CD4-positive, alpha-beta T cell treated with Interleukin-17A for 4 hours (primary cell): ENCODE results near the gene LRRC66.

Experiments used
- DNase-seq: peaks from one replicate; pipeline ENCODE4 v3.0.0-alpha.2; 2020; ENCODE audit warnings: mixed read lengths

LRRC66 gene

DNA sequence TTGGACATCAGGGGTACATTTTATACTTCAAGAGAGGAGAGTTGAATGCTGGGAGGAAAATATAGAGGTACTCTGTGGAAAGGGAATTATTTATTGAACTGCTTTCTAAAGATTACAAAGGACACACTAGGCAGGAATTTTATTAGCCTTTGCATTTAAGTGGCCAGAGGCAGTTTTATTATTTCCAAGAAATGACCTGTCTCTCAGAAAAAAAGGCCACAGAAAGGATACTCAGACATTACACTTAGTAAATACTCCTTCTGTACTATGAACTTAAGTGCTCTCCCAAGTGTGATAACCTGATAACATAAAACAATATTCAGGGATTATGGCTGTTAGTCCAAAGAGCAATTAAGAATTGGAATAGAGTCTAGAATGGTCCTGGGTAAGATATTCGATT, 7.5 kb downstream of the LRRC66 start:
- DNase-seq = no peak

DNA sequence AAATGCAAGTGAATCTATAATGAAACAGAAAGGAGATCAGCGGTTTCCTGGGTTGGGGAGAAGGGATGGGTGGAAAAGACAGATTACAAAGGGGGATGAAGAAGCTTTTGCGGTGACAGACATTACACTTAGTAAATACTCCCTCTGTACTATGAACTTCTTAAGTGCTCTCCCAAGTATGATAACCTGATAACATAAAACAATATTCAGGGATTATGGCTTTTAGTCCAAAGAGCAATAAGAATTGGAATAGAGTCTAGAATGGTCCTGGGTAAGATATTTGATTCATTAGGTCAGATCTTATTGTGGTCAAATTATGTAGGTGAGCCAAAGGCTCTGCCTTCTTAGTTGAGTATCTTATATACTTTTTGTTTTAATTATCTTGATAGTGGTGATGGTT, 9.2 kb downstream of the LRRC66 start:
- no peak for DNase-seq

DNA sequence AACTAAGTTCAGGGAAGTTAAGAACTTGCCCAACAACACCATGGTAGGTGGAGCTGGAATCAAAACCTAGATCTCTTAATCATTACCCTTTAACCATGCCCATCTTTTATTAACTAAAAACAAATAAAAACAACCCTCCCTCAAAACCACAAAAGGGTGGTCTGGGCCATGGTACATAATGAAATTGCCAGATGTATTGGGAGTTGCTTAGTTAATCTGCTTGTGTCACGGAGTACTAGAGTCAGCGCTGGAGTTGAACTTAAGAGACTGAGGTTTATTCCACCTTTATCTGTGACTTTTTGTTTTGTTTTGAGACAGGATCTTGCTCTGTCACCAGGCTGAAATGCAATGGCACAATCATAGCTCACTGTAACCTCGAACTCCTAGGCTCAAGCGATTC, 13.3 kb downstream of the LRRC66 start:
- no peak for DNase-seq

- no peak for DNase-seq
Observed at GRCh38 chr4:52005604-52006273, 14.4 kb downstream of the LRRC66 start.

GRCh38 chr4:52004414-52004813, 15.7 kb downstream of the LRRC66 start:
- no peak for DNase-seq

- DNase-seq = no peak
Observed at GRCh38 chr4:52001616-52002015, 18.5 kb downstream of the LRRC66 start.

DNA sequence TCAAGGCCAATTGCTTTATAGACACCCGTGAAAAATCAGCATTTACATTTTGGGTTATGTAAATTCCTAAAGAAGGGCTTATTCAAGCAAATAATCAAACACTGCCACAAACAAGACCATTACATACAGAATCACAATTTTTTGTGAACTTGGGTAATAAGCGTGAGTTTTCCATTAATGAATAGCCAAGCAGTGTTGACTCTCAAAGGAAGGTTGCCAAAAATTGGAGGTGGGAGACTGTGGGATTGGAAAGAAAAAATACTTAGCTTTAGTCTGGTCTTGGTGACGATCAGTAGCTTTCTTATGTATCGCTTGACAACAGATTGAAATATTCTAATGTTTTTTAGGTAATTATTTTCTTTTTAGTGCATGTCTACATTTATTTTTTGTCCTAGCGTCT, 20.9 kb downstream of the LRRC66 start:
- DNase-seq = no peak

GRCh38 chr4:51998837-51999236, 21.3 kb downstream of the LRRC66 start:
- DNase-seq = no peak

DNA sequence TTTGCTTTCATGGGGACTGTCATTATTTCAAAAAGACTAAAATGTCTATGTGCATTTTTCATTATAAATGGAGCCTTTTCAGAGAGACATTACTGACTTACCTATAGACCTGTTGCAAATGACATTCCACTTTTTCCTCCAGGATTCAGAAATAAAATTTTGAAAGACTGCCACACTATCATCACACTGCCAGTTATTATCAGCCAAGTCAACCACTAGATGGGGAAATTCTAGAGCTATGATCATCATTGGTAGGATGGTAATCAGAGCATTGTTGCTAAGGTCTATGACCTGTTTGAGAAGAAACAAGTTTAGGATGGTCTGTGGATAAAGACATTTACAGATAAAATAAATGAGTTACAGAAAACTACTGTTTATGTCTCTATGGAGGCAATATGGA, 22.5 kb downstream of the LRRC66 start:
- no peak for DNase-seq

DNA sequence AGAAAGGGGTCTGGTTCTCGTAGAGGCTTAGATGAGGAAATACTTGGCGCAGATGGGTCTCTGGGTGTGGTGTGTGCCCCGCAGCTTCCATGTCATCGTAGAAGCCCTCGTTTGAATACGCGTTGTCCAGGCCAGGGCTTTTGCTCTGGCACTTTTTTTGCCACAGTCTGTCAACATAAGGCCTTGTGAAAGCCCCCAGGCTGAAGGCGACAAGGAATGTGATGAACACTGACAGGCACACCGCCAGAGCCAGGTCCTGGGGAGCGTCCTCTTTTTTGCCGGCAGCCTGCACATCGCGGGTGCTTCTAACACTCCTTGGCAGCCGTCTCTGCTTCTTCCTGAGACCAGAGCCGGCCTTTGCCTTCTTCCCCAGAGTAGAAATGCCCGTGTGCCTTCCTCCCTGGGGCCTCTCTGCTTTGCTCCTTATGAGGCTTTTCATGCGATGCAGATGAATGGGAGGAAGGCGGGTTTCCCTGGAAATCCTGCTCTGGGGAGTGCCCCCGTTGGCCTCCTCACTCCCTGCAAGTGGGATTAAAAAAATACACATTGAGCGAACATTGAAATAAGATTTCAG, 24.4 kb downstream of the LRRC66 start:
- DNase-seq = no peak

DNA sequence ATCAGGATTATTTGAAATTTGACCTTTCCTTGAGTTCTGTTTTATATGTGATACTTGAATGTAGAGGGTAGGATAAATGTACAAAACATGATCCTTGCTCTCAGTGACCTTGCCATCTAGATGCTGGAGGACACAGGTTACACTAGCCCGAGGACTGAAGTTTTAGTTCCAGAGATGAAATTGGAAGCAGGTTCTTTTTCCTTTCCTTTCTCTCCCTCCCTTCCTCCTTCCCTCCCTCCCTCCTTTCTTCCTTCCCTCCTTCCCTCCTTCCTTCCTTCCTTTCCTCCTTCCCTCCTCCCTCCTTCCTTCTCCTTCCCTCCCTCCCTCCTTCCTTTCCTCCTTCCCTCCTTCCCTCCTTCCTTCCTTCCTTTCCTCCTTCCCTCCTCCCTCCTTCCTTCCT, 54.3 kb downstream of the LRRC66 start:
- no peak for DNase-seq

- DNase-seq = no peak
Observed at GRCh38 chr4:51963841-51964517, 56.2 kb downstream of the LRRC66 start.

DNA sequence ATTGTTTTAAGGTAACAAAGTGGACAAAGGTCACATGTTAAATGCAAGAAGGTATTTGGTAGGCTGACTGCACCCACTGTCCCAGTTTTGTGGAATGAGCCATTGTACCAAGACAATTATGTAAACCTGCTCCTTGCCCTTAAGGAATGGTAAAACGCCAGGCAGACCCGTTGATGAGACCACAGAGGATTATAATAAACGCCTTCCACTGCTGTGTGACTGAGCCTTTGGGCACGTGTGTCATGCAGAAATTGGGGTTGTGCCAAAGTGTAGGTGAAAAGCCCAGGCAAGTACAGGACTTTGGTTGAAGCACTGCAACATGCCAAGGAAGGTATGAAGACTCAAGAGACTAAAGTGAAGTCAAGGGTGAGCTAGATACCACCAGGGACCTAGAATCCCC, 59.7 kb downstream of the LRRC66 start:
- DNase-seq = no peak

- DNase-seq = no peak
Observed at GRCh38 chr4:51958199-51958968, 61.8 kb downstream of the LRRC66 start.
